Measurements from ENCODE around the gene RNPEPL1.

RNPEPL1 gene

GRCh38 chr2:240593703-240594451 lies 25.6 kb downstream of the RNPEPL1 start:
- DNase-seq: no peak

DNA sequence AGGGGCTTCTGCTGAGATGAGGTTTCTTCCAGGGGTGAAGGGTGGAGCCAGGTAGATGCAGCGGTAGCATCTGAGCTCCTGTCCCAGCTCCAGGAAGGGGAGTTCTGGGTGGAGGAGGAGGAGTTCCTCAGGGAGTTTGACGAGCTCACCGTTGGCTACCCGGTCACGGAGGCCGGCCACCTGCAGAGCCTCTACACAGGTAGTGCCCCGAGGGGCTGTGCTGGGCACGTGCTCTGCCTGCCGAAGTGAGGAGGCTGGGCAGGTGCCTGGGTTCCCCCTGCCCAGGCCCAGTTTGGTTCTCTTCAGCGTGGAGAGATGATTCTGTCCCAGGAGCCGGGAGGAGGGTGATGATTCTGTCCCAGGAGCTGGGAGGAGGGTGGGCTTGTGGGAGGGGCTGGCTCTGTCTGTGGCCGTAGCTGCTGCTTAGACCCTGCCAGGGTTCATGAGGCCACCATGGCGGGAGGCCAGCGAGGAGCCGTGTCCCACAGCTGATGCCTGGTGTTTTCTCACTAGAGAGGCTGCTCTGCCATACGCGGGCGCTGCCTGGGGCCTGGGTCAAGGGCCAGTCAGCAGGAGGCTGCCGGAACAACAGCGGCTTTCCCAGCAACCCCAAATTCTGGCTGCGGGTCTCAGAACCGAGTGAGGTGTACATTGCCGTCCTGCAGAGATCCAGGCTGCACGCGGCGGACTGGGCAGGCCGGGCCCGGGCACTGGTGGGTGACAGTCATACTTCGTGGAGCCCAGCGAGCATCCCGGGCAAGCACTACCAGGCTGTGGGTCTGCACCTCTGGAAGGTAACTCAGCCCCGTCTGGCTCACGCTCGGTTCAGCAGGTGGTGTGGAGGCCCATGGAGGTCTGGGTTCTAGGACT lies 26.5 kb downstream of the RNPEPL1 start:
- DNase-seq: no peak

GRCh38 chr2:240595381-240596079 lies 27.2 kb downstream of the RNPEPL1 start:
- no peak for DNase-seq

DNA sequence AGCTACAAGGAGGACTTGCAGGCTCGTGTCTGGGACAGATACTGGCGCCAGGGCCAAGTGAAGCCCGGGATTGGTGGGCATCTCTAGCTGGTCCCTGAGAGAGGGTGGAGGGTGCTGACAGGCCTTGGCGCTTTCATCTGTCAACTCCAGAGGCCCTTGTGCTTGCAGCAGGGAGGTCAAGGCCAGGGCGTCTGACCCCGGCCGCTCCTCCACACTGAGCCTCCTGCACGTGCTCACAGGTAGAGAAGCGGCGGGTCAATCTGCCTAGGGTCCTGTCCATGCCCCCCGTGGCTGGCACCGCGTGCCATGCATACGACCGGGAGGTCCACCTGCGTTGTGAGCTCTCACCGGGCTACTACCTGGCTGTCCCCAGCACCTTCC lies 27.8 kb downstream of the RNPEPL1 start:
- no peak for DNase-seq

- no peak for DNase-seq
Observed at GRCh38 chr2:240596491-240596931, 28.2 kb downstream of the RNPEPL1 start.

DNA sequence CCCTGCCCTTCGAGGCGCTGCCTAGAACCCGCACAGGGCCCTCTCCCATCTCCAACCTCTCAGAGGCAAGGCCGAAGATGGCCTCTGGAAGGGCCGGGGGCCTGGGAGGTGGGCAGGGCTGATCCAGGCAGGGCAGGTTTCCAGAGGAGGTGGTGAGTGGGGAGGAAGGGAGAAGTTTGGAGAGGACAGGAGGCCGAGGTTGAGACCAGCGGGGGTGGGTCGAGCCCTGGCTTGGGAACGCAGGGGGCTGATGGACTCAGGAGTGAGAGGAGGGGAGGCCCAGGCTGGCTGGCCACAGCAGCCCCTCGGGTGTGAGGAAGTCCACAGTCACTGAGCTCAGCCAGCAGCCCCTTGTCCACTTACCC lies 28.8 kb downstream of the RNPEPL1 start:
- DNase-seq: no peak

GRCh38 chr2:240597419-240598181 lies 29.3 kb downstream of the RNPEPL1 start:
- no peak for DNase-seq

DNA sequence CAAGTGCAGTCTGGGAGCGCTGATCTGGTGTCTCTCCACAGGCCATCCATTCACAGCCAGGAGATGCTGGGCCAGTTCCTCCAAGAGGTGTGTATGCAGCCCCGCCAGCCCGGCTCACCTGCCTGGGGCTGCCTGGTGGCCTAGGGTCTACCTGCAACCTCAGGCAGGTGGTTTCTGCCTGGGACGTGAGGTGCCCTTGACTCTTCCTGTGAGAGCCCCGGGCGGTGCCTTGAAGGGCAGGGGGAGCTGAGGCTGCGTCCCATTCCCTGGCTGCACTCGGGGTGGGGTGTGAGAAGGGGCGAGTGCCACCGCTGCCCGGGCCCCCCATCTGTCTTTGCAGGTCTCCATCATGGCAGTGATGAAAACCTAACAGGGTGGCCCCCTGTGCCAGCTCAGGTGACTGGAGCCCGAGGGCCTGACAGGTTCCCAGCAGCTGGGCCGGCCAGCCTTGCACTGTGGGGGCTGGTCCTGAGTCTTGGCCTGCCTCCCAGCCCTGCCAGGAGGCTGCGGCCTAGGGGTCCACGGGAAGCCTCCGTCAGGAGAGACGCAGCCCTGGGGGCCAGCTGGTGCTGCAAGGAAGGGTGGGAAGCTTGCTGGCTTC lies 30.1 kb downstream of the RNPEPL1 start:
- no peak for DNase-seq

DNA sequence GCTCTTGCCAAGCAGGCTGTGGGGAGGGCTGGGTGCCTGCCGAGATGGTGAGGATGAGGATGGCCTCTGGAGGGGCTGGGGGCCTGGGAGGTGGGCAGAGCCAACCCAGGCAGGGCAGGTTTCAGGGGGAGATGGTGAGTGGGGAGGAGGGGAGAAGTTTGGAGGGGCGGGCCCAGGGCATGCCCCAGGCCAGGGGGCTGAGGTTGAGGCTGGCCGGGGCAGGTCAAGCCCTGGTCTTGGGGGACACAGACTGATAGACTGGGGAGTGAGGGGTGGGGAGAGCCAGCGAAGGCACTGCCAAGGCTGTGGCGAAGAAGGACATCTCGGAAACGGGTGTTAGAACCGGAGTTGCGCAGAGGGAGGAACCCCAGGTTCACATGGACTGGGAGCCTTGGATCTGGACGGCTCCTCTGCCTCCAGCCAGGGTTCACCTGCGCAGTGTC lies 30.9 kb downstream of the RNPEPL1 start:
- DNase-seq: no peak

- DNase-seq: no peak
Observed at GRCh38 chr2:240600451-240600961, 32.2 kb downstream of the RNPEPL1 start.

DNA sequence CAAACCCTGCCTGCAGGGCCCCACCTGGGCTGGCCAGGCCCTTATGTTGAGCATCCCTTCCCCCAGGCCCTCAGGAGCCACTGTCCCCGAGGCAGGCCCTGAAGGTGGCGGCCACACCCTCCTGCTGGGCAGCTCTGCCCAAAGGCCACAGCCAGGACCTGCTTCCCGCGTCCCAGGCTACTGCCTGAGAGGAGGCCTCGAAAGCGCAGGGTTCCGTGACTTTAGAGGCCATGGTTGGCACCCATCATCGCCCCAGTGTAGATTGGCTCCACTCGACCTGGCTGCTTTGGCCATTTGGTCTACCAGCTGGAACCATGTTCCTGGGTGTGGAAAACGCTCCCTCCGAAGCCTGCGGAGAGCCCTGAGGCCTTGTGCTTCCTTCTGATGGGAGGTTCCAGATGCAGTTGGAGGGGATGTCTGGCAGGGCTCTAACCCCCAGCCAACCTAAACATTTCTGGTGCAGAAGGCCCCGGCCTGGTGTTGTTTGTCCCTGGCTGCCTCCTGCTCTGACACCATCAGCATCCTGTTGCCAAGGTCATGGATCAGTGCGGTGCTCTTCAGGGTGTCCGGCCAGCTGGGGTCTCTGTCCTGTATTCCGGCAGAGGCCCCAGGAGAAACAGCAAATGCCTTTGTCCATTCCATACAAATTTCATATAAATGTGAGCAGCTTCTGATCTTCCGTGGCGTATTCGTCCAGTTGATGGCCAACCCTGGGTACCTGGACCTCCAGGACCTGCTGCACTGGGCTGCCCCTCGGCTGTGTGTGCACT lies 33.0 kb downstream of the RNPEPL1 start:
- no peak for DNase-seq

DNA sequence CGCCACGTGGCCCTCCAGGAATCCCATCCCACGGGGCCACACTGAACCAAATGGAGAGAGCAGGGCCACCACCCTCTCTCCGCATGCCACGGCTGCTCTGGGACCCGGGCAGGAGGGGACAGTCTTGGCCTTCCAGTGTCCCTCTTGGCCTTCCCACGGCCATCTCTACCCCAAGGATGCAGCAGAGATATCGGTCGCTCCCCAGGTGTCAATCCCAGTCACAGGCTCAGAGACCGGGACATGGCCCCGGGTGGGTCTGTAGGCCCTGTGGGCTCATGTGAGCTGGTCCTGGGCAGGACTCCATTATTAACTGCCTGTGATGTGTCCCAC lies 33.5 kb downstream of the RNPEPL1 start:
- no peak for DNase-seq

GRCh38 chr2:240602266-240603050 lies 34.2 kb downstream of the RNPEPL1 start:
- no peak for DNase-seq

GRCh38 chr2:240603081-240603835 lies 35.0 kb downstream of the RNPEPL1 start:
- no peak for DNase-seq

GRCh38 chr2:240603846-240604245 lies 35.6 kb downstream of the RNPEPL1 start:
- DNase-seq: no peak

- peak; percentile 28 for DNase-seq
Observed at GRCh38 chr2:240604291-240604938, 36.1 kb downstream of the RNPEPL1 start.

DNA sequence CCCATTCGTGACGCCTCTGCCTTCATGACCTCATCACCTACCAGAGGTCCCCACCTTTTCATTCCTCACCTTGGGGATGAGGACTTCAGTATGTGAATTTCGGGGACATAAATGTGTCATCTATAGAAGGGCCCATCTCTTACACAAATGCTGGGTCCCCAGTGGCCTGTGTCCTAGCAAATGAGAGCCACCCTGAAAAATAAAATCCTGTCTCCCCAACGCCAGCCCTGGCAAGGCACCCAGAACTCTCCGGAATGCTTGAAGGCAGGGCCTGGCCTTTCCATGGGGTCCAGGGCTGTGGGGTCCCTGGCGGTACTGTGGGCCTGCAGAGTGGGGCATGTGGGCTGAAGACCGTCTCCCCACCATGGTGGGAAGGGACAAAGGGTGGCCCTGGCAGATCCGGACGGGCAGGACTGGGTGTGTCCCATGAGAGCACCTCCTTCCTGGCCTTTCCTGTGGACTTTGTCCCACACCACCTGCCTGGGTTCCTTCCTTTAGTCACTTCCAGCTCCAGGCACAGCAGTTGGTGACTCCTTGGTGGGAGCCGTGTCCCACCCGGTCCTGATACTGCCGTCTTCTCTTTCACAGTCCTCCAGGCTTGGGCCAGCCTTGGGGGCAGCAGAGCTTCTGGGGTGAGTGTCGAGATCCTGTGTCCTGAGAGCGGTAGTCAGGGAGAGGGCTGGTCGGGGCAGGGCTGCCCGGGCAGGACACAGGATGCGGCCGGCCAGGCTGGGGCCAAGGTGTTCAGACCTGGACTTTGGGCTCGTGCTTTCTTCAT lies 36.8 kb downstream of the RNPEPL1 start:
- DNase-seq: no peak
